GM21619 (cell line): Measurements from ENCODE around the gene DNAJB11.

Experiments used
- ATAC-seq: cut with Tn5 transposase; IDR thresholded peaks from one replicate; pipeline ENCODE4 v1.9.1; 2021; ENCODE audit not compliant: unreplicated experiment

DNAJB11 gene

DNA sequence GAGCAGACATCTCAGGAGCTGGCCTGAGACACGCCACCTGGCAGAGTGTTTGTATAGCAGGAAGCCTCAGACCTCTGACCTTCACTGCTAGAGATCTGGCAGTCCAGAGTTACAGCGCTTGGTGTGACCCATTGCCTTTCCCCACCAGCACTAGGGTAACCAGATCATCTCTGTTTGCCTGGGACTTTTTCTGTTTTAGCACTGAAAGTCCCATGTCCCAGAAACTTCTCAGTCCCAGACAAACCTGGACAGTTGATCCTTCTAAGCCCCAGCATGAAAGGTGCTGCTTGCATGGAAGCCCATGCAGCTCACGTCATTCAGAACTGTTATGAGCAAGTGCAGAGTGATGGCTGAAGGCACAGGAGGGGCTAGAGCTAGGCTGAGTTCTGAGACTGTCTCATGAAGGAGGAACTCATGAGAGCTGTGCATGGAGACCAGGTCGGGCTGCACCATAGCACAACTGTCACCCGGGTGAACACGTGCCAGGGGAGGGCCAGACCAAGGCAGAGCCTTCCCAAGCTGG, 24.1 kb downstream of the DNAJB11 start:
- no peak for ATAC-seq

DNA sequence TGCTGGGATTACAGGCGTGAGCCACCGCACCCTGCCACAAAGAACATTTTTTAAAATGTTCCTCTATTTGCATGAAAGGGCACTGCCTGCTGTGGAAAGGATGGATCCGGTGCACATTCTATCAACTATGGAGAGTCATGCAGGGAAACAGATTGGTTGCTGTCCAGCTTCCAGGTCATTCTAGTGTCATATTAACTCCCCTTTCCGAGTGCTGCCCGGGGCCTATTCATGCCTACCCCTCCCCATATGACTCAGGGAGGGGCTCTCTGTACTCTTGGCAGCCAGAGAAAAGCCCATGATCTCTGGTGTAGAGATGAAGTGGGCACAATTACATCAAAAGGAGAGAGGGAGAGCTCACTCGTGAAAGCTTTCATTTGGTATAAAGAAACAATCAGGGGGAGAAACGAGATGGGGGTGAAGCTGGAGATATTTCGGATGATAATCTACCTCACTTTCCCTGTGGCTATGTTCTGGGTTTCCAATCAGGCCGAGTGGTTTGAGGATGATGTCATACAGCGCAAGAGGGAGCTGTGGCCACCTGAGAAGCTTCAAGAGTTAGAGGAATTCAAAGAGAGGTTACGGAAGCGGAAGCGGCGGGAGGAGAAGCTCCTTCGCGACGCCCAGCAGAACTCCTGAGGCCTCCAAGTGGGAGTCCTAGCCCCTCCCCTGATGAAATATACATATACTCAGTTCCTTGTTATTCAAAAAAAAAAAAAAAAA, 26.2 kb downstream of the DNAJB11 start:
- ATAC-seq: no peak

DNA sequence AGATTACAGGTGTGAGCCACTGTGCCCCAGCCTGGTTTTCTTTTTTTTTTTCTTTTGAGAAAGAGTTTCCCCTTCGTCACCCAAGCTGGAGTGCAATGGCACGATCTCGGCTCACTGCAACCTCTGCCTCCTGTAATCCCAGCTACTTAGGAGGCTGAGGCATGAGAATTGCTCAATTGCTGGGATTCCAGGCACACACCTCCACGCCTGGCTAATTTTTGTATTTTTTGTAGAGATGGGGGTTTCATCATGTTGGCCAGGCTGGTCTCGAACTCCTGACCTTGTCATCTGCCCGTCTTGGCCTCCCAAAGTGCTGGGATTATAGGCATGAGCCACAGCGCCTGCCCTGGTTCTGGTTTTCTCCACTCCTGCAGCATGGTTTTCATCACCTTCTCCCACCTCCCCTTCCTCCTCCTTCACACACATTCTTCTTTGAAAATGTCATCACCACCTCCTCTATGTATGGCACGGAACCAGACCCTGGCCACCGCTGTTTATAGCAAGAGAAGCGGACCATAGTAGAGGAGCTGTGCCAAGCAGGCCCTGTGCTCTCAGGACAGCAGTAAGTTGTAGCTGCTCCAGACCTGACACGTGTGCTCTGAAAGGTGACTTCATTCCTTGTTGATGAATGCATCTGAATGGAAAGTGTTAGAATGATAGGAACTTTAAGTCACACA, 27.7 kb downstream of the DNAJB11 start:
- ATAC-seq: no peak

DNA sequence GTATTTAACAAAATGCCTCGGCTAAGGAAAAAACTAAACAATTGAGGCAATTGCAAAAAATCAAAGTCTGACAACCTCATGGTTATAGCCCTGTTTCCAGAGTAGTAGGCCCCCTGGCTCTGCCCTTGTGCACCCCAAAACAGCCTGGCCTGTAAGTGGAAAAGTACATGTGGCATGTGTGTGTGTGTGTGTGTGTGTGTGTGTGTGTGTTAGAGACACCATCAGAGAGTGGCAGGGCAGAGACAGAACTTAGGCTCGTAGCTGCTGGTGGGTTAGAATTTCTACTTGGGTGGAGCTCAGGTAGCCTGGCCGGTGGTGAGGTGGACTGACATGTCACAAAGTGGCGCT, 28.2 kb downstream of the DNAJB11 start:
- no peak for ATAC-seq

DNA sequence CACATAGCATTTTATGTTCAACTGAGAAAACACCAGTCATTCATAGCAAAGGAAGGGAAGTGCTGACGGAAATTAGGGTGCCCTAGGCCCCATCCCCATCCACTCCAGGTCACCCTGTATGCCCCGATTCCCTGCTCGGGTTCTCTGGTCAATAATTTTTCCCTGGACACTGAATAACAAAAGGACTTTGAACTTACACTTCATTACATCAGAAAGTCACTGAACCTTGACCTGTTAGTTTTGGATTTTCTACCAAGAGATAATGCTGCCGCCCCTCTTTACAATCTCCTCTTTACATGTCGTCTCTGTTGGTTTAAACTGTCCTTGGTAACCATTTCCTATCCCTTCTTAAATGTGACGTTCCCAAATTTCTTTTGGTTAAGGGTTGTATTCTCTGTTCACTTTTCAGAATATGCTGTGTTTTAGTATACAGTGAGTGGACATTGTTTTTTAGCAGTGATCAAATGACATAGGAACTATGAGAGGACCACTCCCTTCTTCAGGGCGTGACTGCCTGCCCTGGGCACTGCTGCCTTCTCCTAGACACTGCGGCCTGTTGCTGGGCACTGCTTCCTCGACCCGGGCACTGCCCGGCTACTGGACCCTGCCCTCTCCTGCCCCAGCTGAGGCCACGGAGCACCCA, 28.7 kb downstream of the DNAJB11 start:
- ATAC-seq: no peak

DNA sequence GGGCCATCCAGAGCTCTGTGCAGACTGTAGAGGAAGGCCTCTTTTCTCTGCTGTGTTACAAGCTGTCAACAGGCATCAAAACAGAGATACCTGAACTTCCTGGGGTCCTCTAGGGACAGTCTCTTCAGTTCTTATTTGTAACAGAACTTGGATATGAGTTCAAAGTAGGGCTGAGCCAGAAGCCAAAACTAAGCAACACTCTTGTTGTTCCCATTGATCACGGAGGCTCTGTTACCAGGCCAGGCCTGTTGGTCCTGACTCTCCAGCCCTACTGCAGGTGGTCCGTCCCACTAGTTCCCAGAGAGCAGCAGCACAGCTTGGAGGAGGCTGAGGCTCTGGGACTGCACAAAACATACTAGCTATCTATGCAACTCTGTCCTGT, 29.3 kb downstream of the DNAJB11 start:
- no peak for ATAC-seq

- ATAC-seq: no peak
Observed at GRCh38 chr3:186600896-186601295, 30.4 kb downstream of the DNAJB11 start.

GRCh38 chr3:186603159-186603558, 32.6 kb downstream of the DNAJB11 start:
- ATAC-seq: no peak

GRCh38 chr3:186605078-186605477, 34.6 kb downstream of the DNAJB11 start:
- ATAC-seq: no peak

GRCh38 chr3:186605561-186606545, 35.3 kb downstream of the DNAJB11 start:
- ATAC-seq: no peak

DNA sequence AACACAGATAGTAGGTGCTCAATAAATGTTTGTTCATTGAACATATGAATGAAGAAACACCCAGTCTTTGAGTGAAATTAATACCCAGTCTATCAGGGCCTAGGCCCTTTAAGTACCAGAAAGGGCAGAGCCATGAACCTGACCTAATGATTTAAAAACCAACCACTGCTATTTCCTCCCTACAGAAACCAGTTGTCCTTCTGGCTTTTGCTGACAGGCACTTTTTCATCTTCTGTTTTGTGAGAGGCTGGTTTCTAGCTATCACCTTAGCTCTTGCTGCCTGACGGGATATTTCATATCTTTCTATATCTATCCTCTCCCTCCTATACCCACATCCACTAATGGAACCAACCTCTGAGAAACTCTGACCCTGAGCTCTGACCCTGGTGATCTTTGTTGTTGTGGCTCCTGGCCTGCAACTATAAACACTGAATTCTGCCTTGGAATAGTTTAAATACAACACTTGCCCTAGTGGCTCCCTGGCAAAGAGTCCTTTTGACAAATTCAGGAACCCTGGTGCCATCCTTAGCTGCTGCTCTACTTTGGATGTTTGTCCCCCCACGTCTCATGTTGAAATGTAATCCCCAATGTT, 38.2 kb downstream of the DNAJB11 start:
- no peak for ATAC-seq

- no peak for ATAC-seq
Observed at GRCh38 chr3:186609247-186609868, 38.8 kb downstream of the DNAJB11 start.

GRCh38 chr3:186612065-186612464, 41.5 kb downstream of the DNAJB11 start:
- no peak for ATAC-seq

DNA sequence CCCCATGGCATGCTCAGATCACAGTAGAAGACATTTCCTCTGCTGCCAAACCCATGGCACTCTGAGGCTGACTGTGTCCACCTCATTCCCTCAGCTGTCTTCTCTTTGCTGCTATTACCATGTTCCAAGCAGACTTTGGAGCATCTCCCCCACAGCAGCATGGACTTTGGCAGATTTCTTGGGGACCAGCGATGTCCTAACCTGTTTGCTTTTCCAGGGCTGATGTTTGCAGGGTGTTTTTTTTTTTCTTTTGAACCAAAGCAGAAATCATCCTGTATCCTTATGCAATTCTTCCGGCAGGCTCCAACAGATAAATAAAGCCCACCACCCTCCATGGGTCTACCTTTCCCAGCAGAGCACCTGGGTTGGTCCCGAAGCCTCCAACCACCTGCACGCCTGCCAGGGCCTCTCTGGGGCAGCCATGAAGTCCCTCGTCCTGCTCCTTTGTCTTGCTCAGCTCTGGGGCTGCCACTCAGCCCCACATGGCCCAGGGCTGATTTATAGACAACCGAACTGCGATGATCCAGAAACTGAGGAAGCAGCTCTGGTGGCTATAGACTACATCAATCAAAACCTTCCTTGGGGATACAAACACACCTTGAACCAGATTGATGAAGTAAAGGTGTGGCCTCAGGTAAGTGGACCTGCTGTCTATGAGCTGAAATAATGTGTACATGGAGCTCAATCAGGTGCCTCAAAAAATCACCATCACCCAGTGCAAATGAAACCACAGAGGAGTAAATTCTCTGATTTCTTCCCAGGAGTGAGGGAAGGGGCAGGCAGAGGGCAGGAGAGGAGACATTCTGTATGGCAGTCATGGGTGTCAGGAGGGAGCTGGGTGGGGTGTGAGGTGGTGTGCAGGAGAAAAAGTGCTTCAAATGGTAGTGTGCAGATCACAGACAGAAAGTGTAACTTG, 42.5 kb downstream of the DNAJB11 start, which contains the start of gene AHSG:
TSS of gene AHSG (plus strand) at position 340 of the 916 bp plus-strand sequence. CDS start at position 422, 82 bp downstream.
- ATAC-seq: no peak

GRCh38 chr3:186613637-186614265, 43.2 kb downstream of the DNAJB11 start:
- ATAC-seq: no peak

DNA sequence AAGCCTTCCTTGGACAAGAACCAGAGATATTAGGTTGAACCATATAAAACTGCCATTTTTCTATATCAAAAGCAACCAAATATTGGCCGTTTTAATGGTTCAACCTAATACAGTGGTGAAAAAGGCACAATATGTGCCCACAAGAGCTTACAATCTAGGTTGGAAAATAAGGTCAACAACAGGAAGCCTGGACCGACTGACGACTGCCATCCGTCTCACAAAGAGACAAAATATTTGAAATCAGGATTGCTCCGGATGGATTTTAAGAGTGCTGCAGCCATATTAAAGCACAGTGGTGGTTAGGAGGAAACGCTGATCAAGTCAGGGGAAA, 43.7 kb downstream of the DNAJB11 start:
- ATAC-seq: no peak

DNA sequence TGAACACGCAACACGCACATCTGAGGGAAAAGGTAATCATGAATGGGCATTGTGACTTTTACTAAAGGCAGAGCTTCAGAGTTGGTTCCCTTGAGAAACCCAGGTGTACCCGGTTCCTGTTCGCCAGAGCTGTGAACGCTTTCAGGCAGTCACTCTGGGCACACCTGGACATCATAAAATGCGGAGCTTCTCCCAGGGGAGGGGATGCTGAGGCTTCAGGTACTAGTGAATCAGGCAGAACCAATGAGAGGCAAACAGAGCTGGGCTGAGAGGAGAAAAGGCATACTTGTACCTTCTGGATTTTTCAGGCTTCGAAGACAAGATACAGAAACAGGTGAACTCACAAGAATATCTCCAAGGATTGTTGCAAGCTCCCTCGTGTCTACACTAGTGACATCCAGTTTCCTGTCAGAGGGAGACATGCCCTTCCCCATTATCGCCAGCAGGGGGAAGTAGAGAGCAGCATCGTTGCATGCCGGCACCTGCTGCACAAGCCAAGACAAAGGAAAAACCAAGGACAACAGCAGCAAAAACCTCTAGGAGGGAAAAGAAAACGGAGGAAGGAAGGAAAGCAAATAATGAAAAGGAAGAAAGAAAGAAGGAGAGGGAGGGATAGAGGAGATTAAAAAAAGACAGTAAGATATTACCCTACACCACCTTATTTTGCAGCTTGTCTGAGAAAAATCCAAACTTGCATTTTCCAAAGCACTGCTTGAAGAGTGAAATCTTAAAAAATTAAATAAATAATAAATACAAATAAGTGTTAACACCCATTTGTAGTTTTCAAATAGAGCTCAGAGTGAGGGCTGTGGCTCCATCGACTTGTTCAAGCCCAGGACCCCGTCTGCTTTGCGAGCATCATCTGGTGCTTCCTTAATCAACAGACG, 44.3 kb downstream of the DNAJB11 start:
- ATAC-seq: no peak

DNA sequence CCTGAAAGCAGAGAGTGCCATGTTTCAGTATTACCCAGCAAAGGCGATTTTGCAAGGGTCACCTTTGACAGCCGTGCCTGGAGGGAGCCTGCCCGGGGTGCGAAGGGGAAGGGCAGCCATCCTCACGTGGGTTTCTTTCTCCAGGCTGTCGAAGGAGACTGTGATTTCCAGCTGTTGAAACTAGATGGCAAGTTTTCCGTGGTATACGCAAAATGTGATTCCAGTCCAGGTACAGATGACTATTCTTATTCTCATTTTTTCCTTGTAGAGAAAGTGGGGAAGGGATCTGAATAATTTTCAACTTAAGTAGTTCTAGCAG, 45.7 kb downstream of the DNAJB11 start:
- ATAC-seq: no peak
